Astrocyte (in vitro differentiated cells and primary cell): ENCODE measurements around the gene UBL4A. TPM values are rescaled to one million over a fixed set of nuclear protein-coding genes. Genes with fewer than 3 reads are reported as not detected.
A peak's percentile ranks its signal among the peaks of the same experiment; 100 is the strongest.

Source experiments
- DNase-seq: peaks from one replicate; pipeline ENCODE4 v3.0.0-alpha.2; 2010; ENCODE audit warnings: low read depth
- FAIRE-seq: peaks from 2 replicates; lab custom pipeline; 2011; peaks lifted over from hg19 to GRCh38; lab: Jason Lieb, UNC
- H2AFZ ChIP-seq: 2 replicates; pipeline ENCODE4 v1.6.0; 2012; ENCODE audit warnings: low read depth, low read length, inconsistent platforms
- H3K27ac ChIP-seq: 2 replicates; pipeline ENCODE4 v1.5.1; 2011; ENCODE audit warnings: low read depth, low read length, inconsistent platforms
- H3K27me3 ChIP-seq: 2 replicates; pipeline ENCODE4 v1.6.0; 2011; ENCODE audit warnings: low read length, inconsistent platforms; ENCODE audit not compliant: insufficient read depth
- H3K36me3 ChIP-seq: 2 replicates; pipeline ENCODE4 v1.5.1; 2011; ENCODE audit warnings: low read length, inconsistent platforms; ENCODE audit not compliant: insufficient read depth
- H3K4me1 ChIP-seq: 2 replicates; pipeline ENCODE4 v1.5.1; 2011; ENCODE audit warnings: low read length, inconsistent platforms; ENCODE audit not compliant: insufficient read depth
- H3K4me2 ChIP-seq: 2 replicates; pipeline ENCODE4 v1.6.0; 2012; ENCODE audit warnings: low read length, inconsistent platforms
- H3K4me3 ChIP-seq: 2 replicates; pipeline ENCODE4 v1.5.1; 2011; ENCODE audit warnings: low read depth, mild to moderate bottlenecking, low read length, inconsistent platforms; ENCODE audit not compliant: insufficient read depth
- H3K79me2 ChIP-seq: 2 replicates; pipeline ENCODE4 v1.6.0; 2012; ENCODE audit warnings: mild to moderate bottlenecking, low read length, inconsistent platforms; ENCODE audit not compliant: insufficient read depth
- H3K9ac ChIP-seq: 2 replicates; pipeline ENCODE4 v1.6.0; 2012; ENCODE audit warnings: mild to moderate bottlenecking, low read length, inconsistent platforms
- H3K9me3 ChIP-seq: 2 replicates; pipeline ENCODE4 v1.5.1; 2012; ENCODE audit warnings: low read depth, mild to moderate bottlenecking, low read length, inconsistent platforms; ENCODE audit not compliant: insufficient read depth
- H4K20me1 ChIP-seq: 2 replicates; pipeline ENCODE4 v1.6.0; 2012; ENCODE audit warnings: low read length, inconsistent platforms; ENCODE audit not compliant: insufficient read depth
- H3K27ac Mint-ChIP-seq: one replicate; pipeline ENCODE4 v1.8.0; 2021; ENCODE audit warnings: mild to moderate bottlenecking, mixed read lengths; ENCODE audit not compliant: unreplicated experiment
- H3K27me3 Mint-ChIP-seq: one replicate; pipeline ENCODE4 v1.8.0; 2021; ENCODE audit warnings: low read depth, mixed read lengths; ENCODE audit not compliant: unreplicated experiment
- H3K36me3 Mint-ChIP-seq: one replicate; pipeline ENCODE4 v1.8.0; 2021; ENCODE audit warnings: low read depth, mixed read lengths; ENCODE audit not compliant: unreplicated experiment
- H3K4me1 Mint-ChIP-seq: one replicate; pipeline ENCODE4 v1.8.0; 2021; ENCODE audit warnings: low read depth, mixed read lengths; ENCODE audit not compliant: unreplicated experiment
- H3K4me3 Mint-ChIP-seq: one replicate; pipeline ENCODE4 v1.8.0; 2021; ENCODE audit warnings: mild to moderate bottlenecking, moderate library complexity, mixed read lengths; ENCODE audit not compliant: unreplicated experiment
- H3K9me3 Mint-ChIP-seq: one replicate; pipeline ENCODE4 v1.8.0; 2021; ENCODE audit warnings: mild to moderate bottlenecking, mixed read lengths; ENCODE audit not compliant: unreplicated experiment
- CTCF ChIP-seq: IDR thresholded peaks from 2 replicates; pipeline ENCODE4 v1.5.1; 2011; ENCODE audit warnings: low read depth, mild to moderate bottlenecking, inconsistent platforms, low read length, moderate library complexity; ENCODE audit not compliant: insufficient read depth
- EZH2 ChIP-seq: IDR thresholded peaks from 2 replicates; pipeline ENCODE4 v1.6.1; 2012; ENCODE audit warnings: mild to moderate bottlenecking, low read length, inconsistent platforms; ENCODE audit not compliant: insufficient read depth
- total RNA-seq: library from RNA; stranded (reverse); gene quantifications from 2 replicates; pipeline ENCODE4 v1.2.1, GENCODE V29; 2021

Gene UBL4A
- total RNA-seq, 1 donor from 2014 or later: 25.8 TPM

DNA sequence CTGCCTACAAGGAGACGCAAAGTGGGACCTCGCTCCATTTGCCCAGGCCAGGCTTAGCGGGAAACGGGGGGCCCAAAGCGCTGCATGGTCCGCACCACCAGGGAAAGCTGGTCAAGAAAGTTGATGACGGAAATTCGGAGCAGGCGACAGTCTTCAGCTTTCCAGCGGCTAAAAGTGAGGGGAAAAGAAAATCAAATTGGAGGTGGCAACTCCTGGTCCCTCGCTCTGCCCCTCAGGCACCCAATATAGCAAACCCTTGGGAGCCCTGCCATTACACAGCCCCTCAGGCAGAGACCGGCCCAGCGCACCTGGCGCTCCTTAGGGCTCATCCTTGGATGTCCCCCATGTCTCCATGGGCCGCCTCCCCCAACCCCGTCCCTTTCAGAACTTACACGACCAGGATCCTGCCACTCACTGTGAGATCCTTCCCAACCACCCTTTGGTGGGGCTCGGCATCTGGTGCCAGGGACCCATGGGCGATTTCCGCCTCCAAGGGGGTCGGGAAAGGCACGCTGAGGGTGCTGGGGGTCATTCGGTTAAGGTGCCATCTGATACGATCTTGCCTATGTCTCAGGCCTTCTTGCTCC, 8.4 kb downstream of the UBL4A start:
- H3K4me1 Mint-ChIP-seq: no peaks in the 10 kb centered on the region
- Histone ChIP-seq H3K9ac (peak overlapping the region; percentile 64), H3K79me2 (no peaks in the 10 kb centered on the region), H3K27me3 (no peaks in the 10 kb centered on the region), H3K4me2 (peak overlapping the region; percentile 89), H3K4me1 (no peaks in the 10 kb centered on the region), H3K27ac (peak overlapping the region; percentile 33), H3K4me3 (peak overlapping the region; percentile 50), H3K36me3 (no peaks in the 10 kb centered on the region), H4K20me1 (peaks cover 3% of the 10 kb centered on the region), H2AFZ (no peak overlapping the region), H3K9me3 (no peaks in the 10 kb centered on the region)
- peaks cover 4% of the 10 kb centered on the region for H3K36me3 Mint-ChIP-seq
- no peaks in the 10 kb centered on the region for H3K27me3 Mint-ChIP-seq
- no peak for TF ChIP-seq EZH2
- no peak for TF ChIP-seq CTCF
- no peak for FAIRE-seq
- DNase-seq: no peak
- no peaks in the 10 kb centered on the region for H3K9me3 Mint-ChIP-seq
- peak overlapping the region; percentile 83 for H3K4me3 Mint-ChIP-seq
- peak overlapping the region; percentile 77 for H3K27ac Mint-ChIP-seq

GRCh38 chrX:154476821-154477220, 9.6 kb downstream of the UBL4A start:
- FAIRE-seq (no peak), DNase-seq (no peak)
- Histone ChIP-seq H3K4me3 (no peak overlapping the region), H3K9ac (no peak overlapping the region), H2AFZ (no peak overlapping the region), H3K9me3 (no peaks in the 10 kb centered on the region), H4K20me1 (peaks cover 3% of the 10 kb centered on the region), H3K4me1 (no peaks in the 10 kb centered on the region), H3K79me2 (no peaks in the 10 kb centered on the region), H3K4me2 (no peak overlapping the region), H3K27me3 (no peaks in the 10 kb centered on the region), H3K36me3 (peaks cover 2% of the 10 kb centered on the region), H3K27ac (no peak overlapping the region)
- Mint-ChIP-seq H3K9me3 (no peaks in the 10 kb centered on the region), H3K27me3 (no peaks in the 10 kb centered on the region), H3K27ac (no peak overlapping the region), H3K4me3 (no peak overlapping the region), H3K4me1 (no peaks in the 10 kb centered on the region), H3K36me3 (no peaks in the 10 kb centered on the region)
- TF ChIP-seq EZH2 (no peak), CTCF (no peak)

DNA sequence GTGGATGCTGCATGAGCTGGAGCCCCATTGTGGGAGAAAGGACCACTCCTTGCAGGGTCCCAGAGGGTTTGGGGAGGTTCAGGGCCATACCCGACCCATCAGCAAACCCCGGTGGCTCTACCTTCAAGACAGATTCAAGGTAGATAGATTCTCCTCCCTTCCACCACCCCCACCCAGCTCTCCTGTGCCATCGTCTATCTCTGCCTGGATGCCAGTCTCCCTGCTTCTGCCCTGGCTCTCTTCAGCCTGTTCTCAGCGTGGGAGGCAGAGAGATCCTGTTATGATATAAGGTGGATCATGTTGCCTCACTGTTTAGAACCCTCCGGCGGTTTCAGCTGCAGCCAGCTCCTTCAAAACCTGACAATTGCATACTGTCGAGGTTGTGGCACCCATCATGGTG, 12.7 kb downstream of the UBL4A start:
- Mint-ChIP-seq H3K36me3 (no peaks in the 10 kb centered on the region), H3K27me3 (no peaks in the 10 kb centered on the region), H3K27ac (no peak overlapping the region), H3K4me3 (no peak overlapping the region), H3K9me3 (no peaks in the 10 kb centered on the region), H3K4me1 (no peaks in the 10 kb centered on the region)
- no peaks in the 10 kb centered on the region for H3K9me3 ChIP-seq
- no peaks in the 10 kb centered on the region for H3K27me3 ChIP-seq
- no peak overlapping the region for H3K4me3 ChIP-seq
- no peak overlapping the region for H3K27ac ChIP-seq
- H2AFZ ChIP-seq: no peak overlapping the region
- no peaks in the 10 kb centered on the region for H3K4me1 ChIP-seq
- no peak for FAIRE-seq
- H3K79me2 ChIP-seq: no peaks in the 10 kb centered on the region
- H4K20me1 ChIP-seq: peaks cover 7% of the 10 kb centered on the region
- no peak overlapping the region for H3K4me2 ChIP-seq
- peaks cover 2% of the 10 kb centered on the region for H3K36me3 ChIP-seq
- DNase-seq: no peak
- no peak overlapping the region for H3K9ac ChIP-seq
- no peak for TF ChIP-seq EZH2
- TF ChIP-seq CTCF: no peak
